Activated T-cell treated with anti-CD3 and anti-CD28 coated beads, Interleukin-2, amount 50 U/mL, for 24 hours (primary cell): ENCODE data around the gene REPS1.

Source experiments
- DNase-seq: peaks from one replicate; pipeline ENCODE4 v3.0.0-alpha.2; 2020
- H3K27ac Mint-ChIP-seq: 2 replicates; pipeline ENCODE4 v1.8.0; 2020; ENCODE audit warnings: mild to moderate bottlenecking, mixed read lengths
- H3K27me3 Mint-ChIP-seq: 2 replicates; pipeline ENCODE4 v1.8.0; 2020; ENCODE audit warnings: mixed read lengths
- H3K36me3 Mint-ChIP-seq: 2 replicates; pipeline ENCODE4 v1.8.0; 2020; ENCODE audit warnings: low read depth, mixed read lengths
- H3K4me1 Mint-ChIP-seq: 2 replicates; pipeline ENCODE4 v1.8.0; 2020; ENCODE audit warnings: low read depth, mixed read lengths
- H3K4me3 Mint-ChIP-seq: 2 replicates; pipeline ENCODE4 v1.8.0; 2020; ENCODE audit warnings: mild to moderate bottlenecking, moderate library complexity, mixed read lengths
- H3K9me3 Mint-ChIP-seq: 2 replicates; pipeline ENCODE4 v1.8.0; 2020; ENCODE audit warnings: mixed read lengths

The REPS1 gene

GRCh38 chr6:138970159-138970558, 17.9 kb downstream of the REPS1 start:
- H3K27ac Mint-ChIP-seq, result no peak overlapping the region
- H3K9me3 Mint-ChIP-seq, result no peaks in the 10 kb centered on the region
- DNase-seq, result no peak
- no peaks in the 10 kb centered on the region for H3K27me3 Mint-ChIP-seq
- H3K4me1 Mint-ChIP-seq, result peaks cover 84% of the 10 kb centered on the region
- peaks cover 3% of the 10 kb centered on the region for H3K36me3 Mint-ChIP-seq
- no peak overlapping the region for H3K4me3 Mint-ChIP-seq

- Mint-ChIP-seq H3K36me3 (peaks cover under 1% of the 10 kb centered on the region), H3K4me1 (peaks cover 59% of the 10 kb centered on the region), H3K27ac (no peak overlapping the region), H3K4me3 (no peak overlapping the region), H3K27me3 (no peaks in the 10 kb centered on the region), H3K9me3 (no peaks in the 10 kb centered on the region)
- DNase-seq, result no peak
Observed at GRCh38 chr6:138966870-138967269, 21.2 kb downstream of the REPS1 start.

GRCh38 chr6:138965971-138966370, 22.1 kb downstream of the REPS1 start:
- peaks cover 53% of the 10 kb centered on the region for H3K4me1 Mint-ChIP-seq
- H3K4me3 Mint-ChIP-seq, result no peak overlapping the region
- no peak overlapping the region for H3K27ac Mint-ChIP-seq
- no peaks in the 10 kb centered on the region for H3K27me3 Mint-ChIP-seq
- H3K9me3 Mint-ChIP-seq, result no peaks in the 10 kb centered on the region
- no peak for DNase-seq
- peaks cover 3% of the 10 kb centered on the region for H3K36me3 Mint-ChIP-seq

- no peak overlapping the region for H3K4me3 Mint-ChIP-seq
- H3K36me3 Mint-ChIP-seq, result peaks cover 3% of the 10 kb centered on the region
- peaks cover 54% of the 10 kb centered on the region for H3K4me1 Mint-ChIP-seq
- DNase-seq, result no peak
- no peaks in the 10 kb centered on the region for H3K9me3 Mint-ChIP-seq
- no peak overlapping the region for H3K27ac Mint-ChIP-seq
- H3K27me3 Mint-ChIP-seq, result no peaks in the 10 kb centered on the region
Observed at GRCh38 chr6:138965291-138965874, 22.7 kb downstream of the REPS1 start.

- Mint-ChIP-seq H3K27ac (no peak overlapping the region), H3K4me1 (peaks cover 55% of the 10 kb centered on the region), H3K9me3 (no peaks in the 10 kb centered on the region), H3K36me3 (peaks cover 3% of the 10 kb centered on the region), H3K4me3 (no peak overlapping the region), H3K27me3 (no peaks in the 10 kb centered on the region)
- DNase-seq, result no peak
Observed at GRCh38 chr6:138964012-138964411, 24.0 kb downstream of the REPS1 start.

GRCh38 chr6:138963531-138963930, 24.5 kb downstream of the REPS1 start:
- Mint-ChIP-seq H3K27me3 (no peaks in the 10 kb centered on the region), H3K4me3 (no peak overlapping the region), H3K36me3 (peaks cover 3% of the 10 kb centered on the region), H3K4me1 (peaks cover 55% of the 10 kb centered on the region), H3K27ac (no peak overlapping the region), H3K9me3 (no peaks in the 10 kb centered on the region)
- DNase-seq, result no peak

- DNase-seq, result no peak
- H3K4me3 Mint-ChIP-seq, result no peak overlapping the region
- peaks cover 3% of the 10 kb centered on the region for H3K36me3 Mint-ChIP-seq
- no peaks in the 10 kb centered on the region for H3K9me3 Mint-ChIP-seq
- H3K4me1 Mint-ChIP-seq, result peaks cover 56% of the 10 kb centered on the region
- H3K27ac Mint-ChIP-seq, result no peak overlapping the region
- H3K27me3 Mint-ChIP-seq, result no peaks in the 10 kb centered on the region
Observed at GRCh38 chr6:138963119-138963518, 24.9 kb downstream of the REPS1 start.

- no peak for DNase-seq
- H3K27ac Mint-ChIP-seq, result no peak overlapping the region
- H3K4me1 Mint-ChIP-seq, result peaks cover 59% of the 10 kb centered on the region
- H3K9me3 Mint-ChIP-seq, result no peaks in the 10 kb centered on the region
- peaks cover 3% of the 10 kb centered on the region for H3K36me3 Mint-ChIP-seq
- H3K27me3 Mint-ChIP-seq, result no peaks in the 10 kb centered on the region
- no peak overlapping the region for H3K4me3 Mint-ChIP-seq
Observed at GRCh38 chr6:138959521-138959920, 28.5 kb downstream of the REPS1 start.

GRCh38 chr6:138958595-138958994, 29.5 kb downstream of the REPS1 start:
- no peak for DNase-seq
- Mint-ChIP-seq H3K36me3 (peaks cover 8% of the 10 kb centered on the region), H3K4me1 (peaks cover 63% of the 10 kb centered on the region), H3K27me3 (no peaks in the 10 kb centered on the region), H3K27ac (peak overlapping the region; percentile 51), H3K9me3 (no peaks in the 10 kb centered on the region), H3K4me3 (no peak overlapping the region)

- H3K27me3 Mint-ChIP-seq, result no peaks in the 10 kb centered on the region
Observed at GRCh38 chr6:138957903-138958302, 30.1 kb downstream of the REPS1 start.

GRCh38 chr6:138957484-138957883, 30.6 kb downstream of the REPS1 start:
- Mint-ChIP-seq H3K4me1 (peaks cover 71% of the 10 kb centered on the region), H3K36me3 (peaks cover 12% of the 10 kb centered on the region), H3K27me3 (no peaks in the 10 kb centered on the region), H3K9me3 (no peaks in the 10 kb centered on the region), H3K27ac (no peak overlapping the region), H3K4me3 (no peak overlapping the region)
- no peak for DNase-seq

More at GRCh38 chr6:138957903-138958302, 30.1 kb downstream of the REPS1 start:
- Mint-ChIP-seq H3K9me3 (no peaks in the 10 kb centered on the region), H3K4me3 (no peak overlapping the region), H3K4me1 (peaks cover 70% of the 10 kb centered on the region), H3K36me3 (peaks cover 11% of the 10 kb centered on the region), H3K27ac (peak overlapping the region; percentile 51)
- DNase-seq, result no peak

GRCh38 chr6:138956244-138956924, 31.7 kb downstream of the REPS1 start:
- Mint-ChIP-seq H3K27me3 (no peaks in the 10 kb centered on the region), H3K4me3 (no peak overlapping the region), H3K9me3 (no peaks in the 10 kb centered on the region), H3K36me3 (peaks cover 9% of the 10 kb centered on the region), H3K4me1 (peaks cover 75% of the 10 kb centered on the region), H3K27ac (no peak overlapping the region)
- DNase-seq, result no peak

GRCh38 chr6:138955262-138955661, 32.8 kb downstream of the REPS1 start:
- Mint-ChIP-seq H3K4me3 (no peak overlapping the region), H3K36me3 (peaks cover 9% of the 10 kb centered on the region), H3K4me1 (peaks cover 69% of the 10 kb centered on the region), H3K27me3 (no peaks in the 10 kb centered on the region), H3K27ac (no peak overlapping the region), H3K9me3 (no peaks in the 10 kb centered on the region)
- no peak for DNase-seq

- Mint-ChIP-seq H3K27me3 (no peaks in the 10 kb centered on the region), H3K27ac (peak overlapping the region; percentile 42), H3K9me3 (no peaks in the 10 kb centered on the region), H3K4me3 (no peak overlapping the region), H3K36me3 (peaks cover 9% of the 10 kb centered on the region), H3K4me1 (peaks cover 68% of the 10 kb centered on the region)
- no peak for DNase-seq
Observed at GRCh38 chr6:138953451-138953850, 34.6 kb downstream of the REPS1 start.

GRCh38 chr6:138948546-138949179, 39.4 kb downstream of the REPS1 start:
- Mint-ChIP-seq H3K4me3 (no peak overlapping the region), H3K27ac (no peak overlapping the region)

More at GRCh38 chr6:138948546-138949179, 39.4 kb downstream of the REPS1 start:
- Mint-ChIP-seq H3K27me3 (no peaks in the 10 kb centered on the region), H3K36me3 (peaks cover 46% of the 10 kb centered on the region), H3K4me1 (peaks cover 72% of the 10 kb centered on the region), H3K9me3 (no peaks in the 10 kb centered on the region)
- no peak for DNase-seq
